GM19099 (cell line): ENCODE data around the gene PRSS27.

Experiments
- POLR2A ChIP-seq: IDR thresholded peaks from 3 replicates; pipeline ENCODE4 v1.6.1; 2011; ENCODE audit warnings: low read depth; ENCODE audit not compliant: insufficient read length; ENCODE audit errors: extremely low read depth

The PRSS27 gene

DNA sequence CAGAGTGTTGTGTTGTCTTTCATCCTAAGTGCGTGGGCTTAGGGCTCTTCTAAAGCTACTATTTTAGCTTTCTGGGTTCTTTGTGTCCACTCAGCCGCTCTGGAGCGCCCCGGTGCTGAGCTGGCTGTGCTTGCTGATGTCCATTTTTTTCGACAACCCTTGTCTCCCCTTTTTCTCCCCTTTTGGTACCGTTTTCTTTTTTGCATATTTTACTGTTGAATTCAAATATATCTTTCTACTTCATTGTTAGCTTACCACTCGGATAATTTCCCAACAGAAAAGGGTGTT is 33.7 kb upstream of the PRSS27 start:
- TF ChIP-seq POLR2A: no peak

DNA sequence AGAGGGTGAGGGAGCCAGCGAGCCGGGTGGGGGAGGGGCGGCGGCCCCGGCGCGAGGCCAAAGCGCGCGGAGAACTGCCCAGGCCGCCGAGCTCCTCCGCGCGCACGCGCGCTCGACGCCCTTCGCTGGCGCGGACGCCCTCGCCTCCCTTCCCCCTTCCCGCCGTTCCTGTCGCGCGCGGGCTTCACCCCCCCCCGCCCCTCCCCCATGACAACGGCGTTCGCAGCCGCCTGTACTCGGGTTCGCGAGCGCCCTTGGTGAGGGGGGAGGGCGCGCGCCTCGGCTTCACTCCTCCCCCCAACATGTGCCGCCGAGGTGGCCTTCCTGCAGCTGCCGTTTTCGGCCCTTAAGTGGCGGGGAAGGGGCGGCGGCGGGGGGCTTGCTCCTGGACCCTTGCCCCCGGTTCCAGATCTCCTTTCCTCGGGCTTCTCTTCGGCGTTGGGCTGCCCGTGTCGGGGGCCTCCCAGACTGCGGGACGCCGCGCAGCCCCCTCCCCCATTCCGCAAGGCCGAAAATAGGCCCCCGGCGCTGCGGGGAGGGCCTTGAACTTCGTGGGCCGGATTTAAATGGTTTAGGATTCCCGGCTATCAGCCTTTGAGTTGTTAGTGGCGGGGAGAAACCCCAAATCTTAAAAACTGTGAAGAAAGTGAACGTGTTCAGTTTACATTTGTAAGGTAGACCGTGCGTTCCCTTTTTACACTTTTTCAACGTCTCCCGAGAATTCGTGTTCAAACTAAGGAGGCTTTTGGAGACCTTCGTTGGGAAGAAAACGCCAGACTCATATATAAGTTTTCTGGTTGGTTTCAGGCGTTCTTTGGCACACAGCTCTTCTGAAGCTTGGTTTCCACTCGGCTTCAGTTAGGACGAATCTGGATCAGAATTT is 33.1 kb upstream of the PRSS27 start:
- no peak for TF ChIP-seq POLR2A

DNA sequence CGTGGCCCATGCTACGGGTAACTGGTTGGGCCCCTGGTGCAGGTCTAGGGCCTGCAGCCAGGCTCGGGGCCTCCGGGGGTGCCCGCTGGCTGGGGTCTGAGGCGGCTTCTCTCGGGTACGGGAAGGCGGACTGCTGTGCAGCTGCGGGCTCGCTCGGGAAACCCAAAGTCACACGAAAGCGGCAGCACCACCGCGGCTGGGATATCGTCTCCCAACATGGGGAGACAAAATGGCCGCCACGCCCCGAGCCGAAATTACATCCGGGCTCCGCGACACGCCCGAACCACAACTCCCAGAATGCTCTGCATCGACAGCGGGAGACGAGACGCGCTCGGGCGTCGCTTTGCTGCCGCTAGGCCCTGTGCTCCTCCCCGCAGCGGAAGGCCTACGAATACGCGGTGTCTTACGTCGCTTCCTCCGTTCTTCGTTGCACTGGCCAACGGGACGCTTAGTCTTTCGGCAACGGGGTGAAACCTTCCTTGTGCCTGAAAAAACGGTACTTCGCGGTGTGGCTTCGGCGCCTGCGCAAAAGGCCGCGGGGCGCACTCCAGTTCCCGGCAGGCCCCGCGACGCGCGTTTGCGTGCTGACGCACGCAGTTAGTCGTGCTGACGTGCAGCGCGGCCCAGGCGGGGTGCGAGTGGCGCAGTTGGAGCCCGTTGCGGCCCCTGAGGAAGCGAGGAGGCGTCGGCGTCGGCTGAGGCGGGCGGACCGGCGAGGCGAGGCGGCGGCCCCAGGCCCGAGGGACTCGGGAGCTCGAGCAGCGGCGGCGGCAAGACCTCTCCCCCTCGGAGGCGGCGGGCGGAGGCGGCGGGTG is 32.2 kb upstream of the PRSS27 start, which contains the start of gene SRRM2:
SRRM2 (plus strand) TSS at position 604 of the 815 bp plus-strand sequence. CDS start 3,727 bp downstream, outside the sequence.
- peak; percentile 92 for TF ChIP-seq POLR2A

DNA sequence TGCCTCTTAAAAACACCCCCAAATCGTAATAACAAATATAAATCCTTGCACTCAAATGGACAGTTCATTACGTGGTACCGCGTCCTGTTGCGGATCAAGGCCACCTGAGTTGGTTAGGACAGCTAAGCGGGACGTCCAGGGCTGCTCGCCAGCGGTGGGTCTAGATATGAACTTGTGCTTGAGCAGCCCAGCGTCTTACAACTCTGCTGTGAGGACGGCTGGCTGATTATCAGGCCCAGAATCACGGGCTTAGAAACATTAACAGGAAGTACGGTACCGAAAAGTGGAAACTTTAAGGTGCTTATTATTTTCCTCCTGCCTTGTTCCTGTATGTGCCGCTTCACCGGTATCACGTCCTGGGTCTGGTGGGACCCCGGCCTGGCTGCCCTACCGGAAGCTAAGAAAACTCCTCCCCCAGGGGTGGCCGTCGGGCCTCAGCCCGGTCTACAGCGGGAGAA is 31.6 kb upstream of the PRSS27 start:
- no peak for TF ChIP-seq POLR2A

DNA sequence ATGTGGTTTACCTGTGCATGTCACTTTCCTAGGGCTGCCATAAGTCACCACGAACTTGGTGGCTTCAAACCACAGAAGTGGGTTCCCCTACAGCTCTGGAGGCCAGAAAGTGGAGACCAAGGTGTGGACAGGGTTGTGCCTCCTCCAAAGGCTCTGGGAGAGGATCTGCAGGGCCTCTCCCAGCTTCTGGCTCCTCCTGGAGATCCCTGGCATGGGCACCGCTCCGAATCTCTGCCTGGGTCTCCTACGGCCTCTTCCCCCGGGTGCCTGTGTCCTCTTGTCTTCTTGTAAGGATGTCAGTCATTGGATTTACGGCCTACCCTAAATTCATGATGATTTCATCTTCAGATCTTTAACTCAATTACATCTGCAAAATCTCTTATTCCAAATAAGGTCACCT is 29.9 kb upstream of the PRSS27 start:
- TF ChIP-seq POLR2A: no peak

DNA sequence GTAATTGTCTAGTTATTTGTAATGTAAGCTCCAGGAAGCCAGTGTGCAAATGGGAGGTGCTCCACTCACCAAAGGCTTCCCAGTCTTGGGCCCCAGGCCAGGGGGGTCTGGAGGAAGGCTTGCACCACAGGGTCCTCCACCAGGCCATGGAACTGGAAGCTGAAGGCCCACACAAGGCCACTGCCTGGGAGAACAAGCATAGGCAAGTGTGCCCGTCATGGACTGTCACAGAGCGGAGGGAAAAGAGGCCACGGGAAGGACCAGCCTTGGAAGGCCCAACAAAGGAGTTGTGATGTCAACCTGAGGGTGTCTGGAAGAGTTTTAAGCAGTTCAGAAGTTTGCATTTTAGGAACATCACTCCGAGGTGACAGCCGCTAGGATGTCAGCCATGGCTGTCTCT is 29.5 kb upstream of the PRSS27 start:
- no peak for TF ChIP-seq POLR2A

DNA sequence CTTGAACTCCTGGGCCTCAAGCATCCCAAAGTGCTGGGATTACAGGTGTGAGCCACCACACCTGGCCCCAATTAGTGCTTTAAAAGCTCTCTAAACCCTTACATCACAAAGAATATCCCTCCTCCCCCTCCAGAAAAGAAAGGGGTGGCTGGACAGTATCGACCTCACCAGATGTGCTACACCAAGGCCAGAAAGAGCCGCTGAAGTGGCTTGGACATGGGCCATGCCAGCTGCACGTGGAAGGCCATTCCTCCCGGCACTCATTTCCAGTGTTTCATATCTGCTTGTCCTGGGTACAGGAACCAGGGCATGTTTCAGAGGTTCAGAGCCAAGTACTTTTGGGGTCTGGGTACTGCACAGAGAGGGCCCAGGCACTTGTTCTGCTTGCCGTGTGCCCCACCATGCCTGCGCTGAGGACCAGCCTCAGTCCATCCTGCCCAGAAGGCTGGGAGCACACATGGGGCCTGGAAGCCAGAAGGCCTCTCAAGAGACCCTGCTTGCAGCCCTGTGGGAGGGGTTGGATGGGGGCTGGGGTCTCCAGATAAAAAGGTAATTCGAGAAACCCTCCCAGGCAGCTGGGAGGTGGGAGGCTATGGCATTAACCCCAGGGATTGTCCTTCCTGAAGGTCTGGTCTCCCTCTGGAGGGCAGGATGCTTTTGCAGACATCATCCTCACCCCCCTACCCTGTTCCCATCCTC is 28.9 kb upstream of the PRSS27 start:
- no peak for TF ChIP-seq POLR2A

GRCh38 chr16:2745961-2746360 is 25.9 kb upstream of the PRSS27 start:
- TF ChIP-seq POLR2A: no peak

DNA sequence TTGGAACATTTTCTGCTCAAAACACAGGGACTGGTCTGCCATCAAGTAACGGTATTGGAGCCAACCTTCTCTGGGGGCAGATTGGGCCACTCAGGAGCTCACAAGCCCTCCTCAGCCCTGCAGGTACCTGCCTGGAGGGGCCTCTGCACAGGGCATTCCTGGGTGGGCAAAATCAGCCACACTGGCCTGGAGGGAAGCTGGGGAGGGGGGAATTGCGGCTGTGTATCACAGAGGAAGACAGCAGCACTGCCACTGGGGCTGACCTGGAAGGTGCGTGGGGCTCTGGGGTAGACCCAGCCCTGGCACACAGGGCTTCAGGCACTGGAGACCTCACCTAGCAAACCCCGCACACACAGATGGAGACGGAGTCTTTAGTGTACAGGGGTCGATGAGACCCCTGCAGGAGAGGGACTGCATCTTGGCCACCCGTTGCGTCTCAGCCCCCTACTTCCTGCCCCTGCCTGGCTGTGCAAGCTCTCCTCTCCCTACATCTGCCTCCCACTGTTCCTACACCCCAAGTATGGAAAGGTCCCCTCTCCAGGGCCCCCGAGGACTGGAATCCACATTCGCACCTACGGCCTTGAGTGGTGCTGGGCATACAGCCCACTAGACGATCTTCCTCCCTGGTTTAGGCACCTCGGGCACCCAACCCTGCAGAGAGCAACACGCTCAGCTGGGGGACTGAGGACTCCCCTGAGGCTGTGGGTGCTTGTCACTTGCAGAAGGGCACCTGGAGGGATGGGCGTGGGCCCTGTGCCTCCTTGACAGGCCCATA is 25.3 kb upstream of the PRSS27 start:
- TF ChIP-seq POLR2A: no peak

DNA sequence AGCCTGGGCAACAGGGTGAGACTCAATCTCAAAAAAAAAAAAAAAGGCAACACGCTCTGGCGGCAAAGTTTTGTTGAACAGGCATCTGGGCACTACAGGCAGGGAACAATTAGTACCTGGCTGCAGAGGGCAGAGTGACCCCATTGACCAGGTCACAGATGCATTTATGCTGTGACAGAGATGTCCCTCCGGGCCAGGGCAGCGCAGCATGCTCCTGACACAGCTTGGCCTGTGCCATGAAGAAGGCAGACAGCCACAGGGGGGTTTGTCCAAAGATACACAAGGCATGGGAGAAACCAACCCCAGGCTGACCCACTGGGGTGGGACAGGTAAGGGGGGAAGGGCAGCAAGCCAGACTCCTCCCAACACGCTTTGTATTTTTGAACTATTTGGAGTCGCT is 24.7 kb upstream of the PRSS27 start:
- no peak for TF ChIP-seq POLR2A

DNA sequence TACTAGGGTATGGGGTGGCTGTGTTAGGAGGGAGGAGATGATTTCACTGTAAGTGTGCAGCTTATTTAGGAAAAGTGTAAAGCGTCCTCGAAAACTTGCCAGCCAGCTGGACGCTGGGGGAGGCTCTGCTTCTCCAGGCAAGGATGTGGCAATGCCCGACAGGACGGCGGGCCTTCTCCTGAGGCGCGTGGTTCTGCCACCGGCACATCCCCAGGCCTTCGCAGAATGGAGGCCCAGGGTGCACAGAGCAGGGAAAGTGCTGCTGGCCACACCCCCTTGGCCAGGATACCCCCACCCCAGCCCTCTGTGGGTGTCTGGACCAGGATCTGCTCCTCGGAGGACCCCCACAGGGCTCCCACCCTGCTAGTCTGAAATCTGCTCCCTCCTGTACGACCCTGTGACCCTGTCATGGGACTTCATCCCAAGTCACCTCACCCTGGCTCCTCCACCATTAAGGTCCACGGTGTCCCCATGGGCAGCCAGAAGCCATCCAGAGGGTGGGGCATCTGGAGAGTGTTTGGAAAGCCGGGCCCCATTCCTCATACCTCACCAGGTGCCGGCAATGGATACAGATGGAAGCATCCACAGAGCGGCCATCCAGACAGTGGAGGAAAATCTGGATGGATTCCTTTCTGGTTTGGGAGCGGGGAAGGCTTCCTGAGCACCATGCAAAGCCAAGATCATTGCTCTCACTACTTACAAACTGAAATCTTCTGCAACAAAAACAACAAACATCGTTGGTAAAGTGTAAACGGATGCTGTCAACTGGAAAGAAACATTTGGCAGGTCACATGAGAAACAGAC is 23.2 kb upstream of the PRSS27 start:
- no peak for TF ChIP-seq POLR2A

DNA sequence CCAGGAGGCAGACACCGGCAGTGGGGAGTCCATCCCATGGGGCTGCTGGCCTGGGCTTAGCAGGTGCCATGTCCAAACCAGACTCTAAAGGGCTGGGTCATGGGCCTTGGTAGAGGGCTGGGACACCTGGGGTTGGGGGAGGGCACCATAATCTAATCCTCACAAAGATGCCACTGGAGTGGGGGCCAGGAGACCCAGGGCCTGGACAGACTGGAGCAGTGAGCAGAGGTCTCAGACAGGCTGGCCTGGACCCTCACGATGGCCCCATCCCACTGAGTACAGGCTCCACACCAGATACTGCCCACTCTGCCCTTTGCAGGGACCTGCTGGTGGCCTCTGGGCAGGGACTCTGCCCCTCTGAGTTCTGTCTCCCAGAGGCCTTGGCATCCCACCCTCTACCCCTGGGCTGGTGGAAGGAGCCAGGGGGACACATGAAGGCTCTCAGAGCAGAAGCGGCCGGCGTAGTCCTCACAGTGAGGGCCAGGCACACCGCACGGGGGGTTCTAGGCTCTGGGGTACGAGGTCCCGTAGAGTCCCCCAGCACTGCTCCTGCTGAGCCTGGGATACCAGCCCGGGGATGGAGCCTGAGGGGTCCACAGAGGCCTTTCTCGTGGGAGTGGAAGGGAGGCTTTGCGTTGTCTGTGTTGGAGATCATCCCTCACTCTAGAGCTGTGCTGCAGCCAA is 22.4 kb upstream of the PRSS27 start:
- no peak for TF ChIP-seq POLR2A

DNA sequence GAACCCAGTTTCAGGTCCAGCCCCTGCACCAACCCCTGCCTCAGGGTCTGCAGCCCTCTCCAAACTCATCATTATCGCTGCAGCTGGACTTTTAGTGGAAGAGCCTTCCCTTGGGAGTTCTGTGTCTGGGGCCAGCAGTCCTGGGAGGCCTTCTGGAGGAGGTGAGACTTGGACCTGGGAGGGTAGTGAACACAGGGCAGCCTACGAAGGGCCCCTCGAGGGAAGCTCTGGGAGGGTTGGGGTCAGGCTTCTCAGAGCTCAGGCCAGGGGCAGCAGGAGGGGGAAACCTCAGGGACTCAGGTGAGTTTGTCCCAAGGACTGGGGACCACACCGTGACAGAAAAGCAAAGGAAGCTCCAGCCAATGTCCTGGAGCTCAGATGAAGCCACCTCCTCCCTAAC is 21.1 kb upstream of the PRSS27 start:
- no peak for TF ChIP-seq POLR2A

DNA sequence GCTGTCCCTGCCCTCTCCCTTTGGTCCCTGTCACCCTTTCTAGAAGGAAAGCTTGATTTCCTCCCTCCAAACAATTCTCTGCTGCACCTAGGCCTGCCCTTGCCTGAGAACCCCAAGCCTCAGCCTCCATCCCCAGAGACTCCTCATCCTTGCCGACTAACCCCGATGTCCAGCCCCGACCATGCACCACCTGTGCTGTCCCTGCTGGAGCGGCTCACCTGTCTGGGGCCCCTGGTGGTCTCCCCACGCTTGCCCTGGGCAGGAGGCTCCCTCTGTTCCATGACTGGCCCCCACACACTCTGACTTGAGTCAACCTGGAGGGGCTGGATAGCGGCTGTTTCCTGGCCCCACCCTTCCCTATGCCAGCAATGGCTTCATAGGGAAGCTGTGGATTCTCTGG is 20.5 kb upstream of the PRSS27 start:
- no peak for TF ChIP-seq POLR2A
